NOMO-1 (cell line): ENCODE results near the gene FLOT2.
"Not testable (repeated sequence)": the region's sequence is repeated elsewhere in the genome, so short reads cannot be mapped to it uniquely, and the experiment has no call there.

Experiments used
- DNase-seq, 2 experiments: peaks; one replicate each; lab custom pipeline; 2025; ENCODE audit not compliant: unreplicated experiment in 2 of 2; lab: John Stamatoyannopoulos, UW

Gene FLOT2

GRCh38 chr17:28917029-28917428, 19.5 kb upstream of the FLOT2 start:
- DNase-seq = no peak

- peak in 1 of 2 experiments; percentile 30 for DNase-seq
Observed at GRCh38 chr17:28916302-28916934, 18.9 kb upstream of the FLOT2 start.

GRCh38 chr17:28912938-28913333, 15.4 kb upstream of the FLOT2 start:
- no peak for DNase-seq

GRCh38 chr17:28912281-28912937, 14.9 kb upstream of the FLOT2 start:
- DNase-seq = no peak

- DNase-seq = no peak
Observed at GRCh38 chr17:28911411-28912045, 14.0 kb upstream of the FLOT2 start.

GRCh38 chr17:28910534-28910933, 13.0 kb upstream of the FLOT2 start:
- DNase-seq = no peak

- no peak for DNase-seq
Observed at GRCh38 chr17:28908640-28909167, 11.2 kb upstream of the FLOT2 start.

- no peak for DNase-seq
Observed at GRCh38 chr17:28907709-28908475, 10.4 kb upstream of the FLOT2 start.

- no peak for DNase-seq
Observed at GRCh38 chr17:28906706-28907438, 9.3 kb upstream of the FLOT2 start.

- no peak for DNase-seq
Observed at GRCh38 chr17:28906276-28906675, 8.7 kb upstream of the FLOT2 start.

- no peak for DNase-seq
Observed at GRCh38 chr17:28904800-28905199, 7.3 kb upstream of the FLOT2 start.

- not testable (repeated sequence) for DNase-seq
Observed at GRCh38 chr17:28903546-28903841, 6.0 kb upstream of the FLOT2 start.

- DNase-seq = peak; percentile 88 to 98
Observed at GRCh38 chr17:28902819-28903545, 5.4 kb upstream of the FLOT2 start, which contains the start of gene DHRS13. Gene DHRS13, minus strand, starts transcription at chr17:28903079. Its CDS starts 135 bp downstream, at chr17:28902944.

- DNase-seq = peak; percentile 64 to 75
Observed at GRCh38 chr17:28901866-28902818, 4.6 kb upstream of the FLOT2 start.

- DNase-seq = no peak
Observed at GRCh38 chr17:28900986-28901726, 3.6 kb upstream of the FLOT2 start.

- DNase-seq = no peak
Observed at GRCh38 chr17:28899212-28899815, 1.8 kb upstream of the FLOT2 start.

- DNase-seq = no peak
Observed at GRCh38 chr17:28898527-28898955, 1.0 kb upstream of the FLOT2 start.
